ENCODE data around the gene PPP1R15A. TPM values are rescaled to one million over a fixed set of nuclear protein-coding genes. Genes with fewer than 3 reads are reported as not detected.

The PPP1R15A gene
- total RNA-seq, 4 donors from 2014 or later = 53.9 to 70.0 (median 60.9) TPM

DNA sequence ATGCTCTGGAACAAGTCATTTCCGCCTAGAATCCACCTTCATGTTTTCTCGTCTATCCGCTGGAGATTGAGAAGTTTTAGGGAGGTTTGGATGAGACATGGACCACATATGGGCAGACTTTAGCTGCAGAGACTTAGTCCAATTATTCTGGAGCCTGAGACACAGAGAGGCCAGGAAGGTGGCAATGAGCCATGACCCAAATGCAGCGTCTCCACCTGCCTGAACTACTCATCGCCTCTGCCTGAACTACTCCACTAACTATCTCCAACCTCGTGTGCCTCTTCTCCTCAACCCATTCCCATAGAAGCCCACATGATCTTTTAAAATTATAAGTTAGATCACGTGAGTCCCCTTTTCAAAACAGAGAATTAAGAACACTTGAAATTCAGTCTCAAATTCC is 9.4 kb upstream of the PPP1R15A start:
- WGBS, 2 donors (ENCODE audit: low coverage in 1 of 2) = 73 to 77% methylated on average over 3 to 4 of the region's 7 CpGs
- peaks cover 0 to 17% (median 5%) of the 10 kb centered on the region in 3 donors for H3K4me1 ChIP-seq
- peaks cover 0 to 41% of the 10 kb centered on the region in 2 donors for H3K36me3 ChIP-seq
- ATAC-seq = no peak
- no peak overlapping the region for H3K27ac ChIP-seq
- no peaks in the 10 kb centered on the region for H3K9me3 ChIP-seq
- no peak overlapping the region for H3K4me3 ChIP-seq
- H3K27me3 ChIP-seq = no peaks in the 10 kb centered on the region
- TF ChIP-seq, protein P1, sequence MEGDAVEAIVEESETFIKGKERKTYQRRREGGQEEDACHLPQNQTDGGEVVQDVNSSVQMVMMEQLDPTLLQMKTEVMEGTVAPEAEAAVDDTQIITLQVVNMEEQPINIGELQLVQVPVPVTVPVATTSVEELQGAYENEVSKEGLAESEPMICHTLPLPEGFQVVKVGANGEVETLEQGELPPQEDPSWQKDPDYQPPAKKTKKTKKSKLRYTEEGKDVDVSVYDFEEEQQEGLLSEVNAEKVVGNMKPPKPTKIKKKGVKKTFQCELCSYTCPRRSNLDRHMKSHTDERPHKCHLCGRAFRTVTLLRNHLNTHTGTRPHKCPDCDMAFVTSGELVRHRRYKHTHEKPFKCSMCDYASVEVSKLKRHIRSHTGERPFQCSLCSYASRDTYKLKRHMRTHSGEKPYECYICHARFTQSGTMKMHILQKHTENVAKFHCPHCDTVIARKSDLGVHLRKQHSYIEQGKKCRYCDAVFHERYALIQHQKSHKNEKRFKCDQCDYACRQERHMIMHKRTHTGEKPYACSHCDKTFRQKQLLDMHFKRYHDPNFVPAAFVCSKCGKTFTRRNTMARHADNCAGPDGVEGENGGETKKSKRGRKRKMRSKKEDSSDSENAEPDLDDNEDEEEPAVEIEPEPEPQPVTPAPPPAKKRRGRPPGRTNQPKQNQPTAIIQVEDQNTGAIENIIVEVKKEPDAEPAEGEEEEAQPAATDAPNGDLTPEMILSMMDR (IDR thresholded peaks at IDR 0.05) = no peak
- no peak for TF ChIP-seq POLR2AphosphoS5 (IDR thresholded peaks at IDR 0.05)
- no peak for TF ChIP-seq POLR2A (IDR thresholded peaks at IDR 0.05)
- TF ChIP-seq EP300 (IDR thresholded peaks at IDR 0.05) = no peak

DNA sequence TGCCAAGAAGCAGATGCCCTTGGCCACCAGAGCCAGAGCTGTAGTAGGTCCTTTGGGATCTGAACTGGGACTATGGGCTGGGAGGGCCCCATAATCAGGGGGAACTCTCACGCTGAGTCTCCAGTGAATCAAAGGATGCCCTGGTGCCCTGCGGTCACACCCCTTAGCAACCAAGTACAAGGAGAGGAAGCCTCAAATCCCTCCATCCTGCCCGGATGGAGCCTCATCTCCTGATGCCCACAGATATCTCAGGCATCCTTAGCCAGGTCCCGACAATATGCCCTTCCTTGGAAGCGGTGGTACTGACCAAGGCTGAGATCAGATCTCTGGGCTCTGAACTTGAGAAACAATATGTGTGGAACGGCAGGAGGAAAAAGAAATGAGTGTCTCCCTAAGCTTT is 5.5 kb upstream of the PPP1R15A start:
- no peaks in the 10 kb centered on the region for H3K9me3 ChIP-seq
- WGBS, 2 donors (ENCODE audit: low coverage in 1 of 2) = 40% methylated on average over 3 of the region's 6 CpGs; no CpG with 5 or more reads in 1 of the 2 donors
- no peak for ATAC-seq
- H3K27me3 ChIP-seq = no peaks in the 10 kb centered on the region
- H3K4me3 ChIP-seq = no peak overlapping the region
- TF ChIP-seq, protein P1 (IDR thresholded peaks at IDR 0.05) = no peak
- H3K36me3 ChIP-seq = peaks cover 0 to 16% of the 10 kb centered on the region in 2 donors
- H3K27ac ChIP-seq = peak overlapping the region in 3 of 4 donors; percentile 82 to 84 (median 82)
- H3K4me1 ChIP-seq = peaks cover 0 to 38% (median 6%) of the 10 kb centered on the region in 3 donors

DNA sequence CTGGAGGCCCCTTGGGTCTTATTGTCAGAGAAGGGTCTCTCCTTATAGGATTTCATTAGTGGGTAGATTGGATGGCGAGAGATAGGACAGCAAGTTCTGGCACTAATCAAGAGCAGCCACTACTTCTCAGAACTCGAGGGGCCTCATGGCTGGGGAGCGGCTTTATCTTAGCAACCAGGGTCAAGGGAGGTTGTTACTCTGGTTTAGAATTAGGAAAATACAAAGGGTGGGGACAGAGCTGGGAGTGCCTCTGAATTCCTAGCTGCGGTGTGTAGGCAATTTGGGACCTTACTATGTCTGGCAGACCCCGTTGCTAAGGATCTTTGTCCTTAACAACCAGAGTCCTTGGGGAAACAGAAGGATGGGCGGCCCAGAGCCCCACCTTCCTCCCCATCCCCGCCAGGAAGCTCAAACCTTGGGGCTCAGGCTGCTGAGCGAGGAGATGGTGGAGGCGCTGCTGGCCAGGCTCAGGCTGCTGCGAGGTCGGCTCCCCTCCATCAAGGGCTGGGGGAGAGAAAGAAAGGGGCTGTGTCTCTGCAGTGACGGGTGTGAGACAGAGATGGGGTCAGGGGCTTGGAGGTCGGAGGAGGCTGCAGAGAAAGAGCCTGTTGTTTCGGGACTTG is 5.0 kb upstream of the PPP1R15A start:
- 36 to 83% methylated on average over 1 to 12 of the region's 14 CpGs for WGBS, 2 donors (ENCODE audit: low coverage in 1 of 2)
- Histone ChIP-seq H3K27ac (peak overlapping the region in 3 of 4 donors; percentile 82 to 84 (median 82)), H3K36me3 (peaks cover 0 to 13% of the 10 kb centered on the region in 2 donors), H3K4me3 (peak overlapping the region; percentile 20 to 47), H3K4me1 (peaks cover 0 to 42% (median 6%) of the 10 kb centered on the region in 3 donors), H3K9me3 (no peaks in the 10 kb centered on the region), H3K27me3 (no peaks in the 10 kb centered on the region)
- ATAC-seq = peak; percentile 15
- no peak for TF ChIP-seq POLR2AphosphoS5 (IDR thresholded peaks at IDR 0.05)
- TF ChIP-seq EP300 (IDR thresholded peaks at IDR 0.05) = no peak
- no peak for TF ChIP-seq POLR2A (IDR thresholded peaks at IDR 0.05)
- TF ChIP-seq, protein P1 (IDR thresholded peaks at IDR 0.05) = no peak

DNA sequence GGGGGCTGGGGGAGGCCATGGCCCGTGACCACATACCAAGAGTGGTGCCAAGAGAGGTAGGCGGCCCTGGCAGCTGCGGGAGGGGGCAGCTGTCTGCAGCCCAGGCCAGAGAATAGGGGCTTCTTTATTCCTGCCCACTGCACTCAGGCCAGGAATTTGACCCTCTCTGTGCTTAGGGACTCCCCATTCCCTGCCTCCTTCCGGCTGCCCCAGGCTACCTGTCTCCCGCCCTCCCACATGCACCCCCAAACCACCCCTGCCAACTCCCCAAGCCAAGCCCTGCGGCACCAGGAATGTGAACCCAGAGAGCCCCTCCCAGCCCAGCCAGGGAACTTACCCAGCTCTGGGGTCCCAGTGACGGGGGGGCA is 4.5 kb upstream of the PPP1R15A start:
- ATAC-seq = no peak
- TF ChIP-seq, protein P1 (IDR thresholded peaks at IDR 0.05) = no peak
- TF ChIP-seq EP300 (IDR thresholded peaks at IDR 0.05) (no peak), POLR2AphosphoS5 (IDR thresholded peaks at IDR 0.05) (no peak), POLR2A (IDR thresholded peaks at IDR 0.05) (no peak)
- Histone ChIP-seq H3K36me3 (peaks cover 0 to 13% of the 10 kb centered on the region in 2 donors), H3K27me3 (no peaks in the 10 kb centered on the region), H3K9me3 (no peaks in the 10 kb centered on the region), H3K27ac (peak overlapping the region; percentile 62 to 84 (median 82)), H3K4me3 (peak overlapping the region; percentile 20 to 47), H3K4me1 (peaks cover 0 to 42% (median 6%) of the 10 kb centered on the region in 3 donors)
- 21 to 57% methylated on average over 1 to 4 of the region's 7 CpGs for WGBS, 2 donors (ENCODE audit: low coverage in 1 of 2)

Data from gastroesophageal sphincter (tissue), 4 donors.